ENCODE measurements around the gene CMSS1. TPM values are rescaled to one million over a fixed set of nuclear protein-coding genes. Genes with fewer than 3 reads are reported as not detected.

CMSS1 gene
- total RNA-seq, 1 experiment from 2014 or later = 64.1 TPM

DNA sequence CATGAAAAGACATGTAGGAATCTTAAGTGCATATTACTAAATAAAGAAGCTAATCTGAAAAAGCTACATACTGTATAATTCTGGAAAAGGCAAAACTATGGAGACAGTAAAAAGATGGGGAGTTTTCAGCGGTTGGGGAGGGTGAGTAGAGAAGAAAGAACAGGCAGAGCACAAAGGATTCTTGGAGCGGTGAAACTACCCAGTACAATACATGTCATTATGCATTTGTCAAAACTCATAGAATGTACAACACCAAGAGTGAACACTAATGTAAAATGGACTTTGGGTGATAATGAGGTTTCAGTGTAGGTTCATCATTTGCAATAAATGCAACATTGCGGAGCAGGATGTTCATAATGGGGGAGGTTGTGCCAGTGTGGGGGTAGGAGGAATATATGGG, 45.5 kb upstream of the CMSS1 start:
- ChIA-PET RAD21 (ENCODE audit: low non-redundant PET in 1 of 2, low total read pairs in 2 of 2, uncharacterized antibody in 2 of 2, unreplicated experiment in 2 of 2) (no interaction called here), CTCF (no interaction called here), POLR2A (no interaction called here)
- Histone ChIP-seq H3K27ac (ENCODE audit: low read depth, low read length) (no peak overlapping the region), H3K4me1 (ENCODE audit: control insufficient read depth in 1 of 2, insufficient read depth in 2 of 2, low read length in 2 of 2) (no peaks in the 10 kb centered on the region), H3K27me3 (ENCODE audit: insufficient read depth, low read length) (peaks cover 53% of the 10 kb centered on the region; the same call in 1 of the 2 replicates), H3K4me3 (replicated peaks in 1 of 2; ENCODE audit: low read depth in 1 of 2, low read length in 2 of 2) (no peak overlapping the region), H3K79me2 (ENCODE audit: insufficient read depth, low read length) (no peaks in the 10 kb centered on the region), H3K9me3 (ENCODE audit: control insufficient read depth in 1 of 2, insufficient read depth in 1 of 2, low read depth in 1 of 2, low read length in 2 of 2) (no peaks in the 10 kb centered on the region), H4K20me1 (ENCODE audit: insufficient read depth) (no peaks in the 10 kb centered on the region), H2AFZ (ENCODE audit: low read depth, low read length, poor library complexity, severe bottlenecking) (no peak overlapping the region), H3K9me2 (ENCODE audit: insufficient read depth) (no peaks in the 10 kb centered on the region), H3K9ac (ENCODE audit: low read length) (no peak overlapping the region), H3K4me2 (ENCODE audit: low read length) (no peak overlapping the region), H3K36me3 (ENCODE audit: control insufficient read depth in 1 of 2, insufficient read depth in 2 of 2, low read length in 2 of 2) (no peaks in the 10 kb centered on the region)
- no peak for DNase-seq (ENCODE audit: low read depth, low spot score)
- ATAC-seq = no peak
- no TSS peak for BruUV-seq (replicated peaks)
- intact Hi-C loops (cut with micrococcal nuclease) = no loop called here
- TF ChIP-seq EGR1 (IDR thresholded peaks at IDR 0.05; ENCODE audit: low read depth) = no peak
- TF ChIP-seq ZFX (IDR thresholded peaks at IDR 0.05) = no peak

DNA sequence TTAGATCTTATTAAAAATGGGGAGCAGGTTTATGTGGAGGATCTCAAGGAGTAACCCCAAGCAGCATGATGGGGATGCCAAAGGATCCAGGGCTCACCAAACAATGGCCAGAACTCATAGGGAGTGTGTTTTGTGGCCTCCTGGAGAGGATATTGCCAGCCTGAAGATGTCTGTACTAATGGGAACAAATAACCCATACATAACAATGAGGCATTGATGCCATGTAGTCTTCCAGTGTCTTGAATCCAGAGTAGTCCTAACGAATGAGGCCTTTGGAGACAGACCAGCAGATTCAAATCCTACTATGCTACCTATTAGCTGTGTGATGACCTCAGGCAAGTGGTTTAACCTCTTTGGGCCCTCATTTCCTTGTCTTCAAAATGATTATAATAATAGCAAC, 45.0 kb upstream of the CMSS1 start:
- no peak overlapping the region for H3K4me3 ChIP-seq (replicated peaks in 1 of 2; ENCODE audit: low read depth in 1 of 2, low read length in 2 of 2)
- ChIA-PET POLR2A (no interaction called here), RAD21 (ENCODE audit: low non-redundant PET in 1 of 2, low total read pairs in 2 of 2, uncharacterized antibody in 2 of 2, unreplicated experiment in 2 of 2) (no interaction called here), CTCF (no interaction called here)
- intact Hi-C loops (cut with micrococcal nuclease) = no loop called here
- H3K4me1 ChIP-seq (ENCODE audit: control insufficient read depth in 1 of 2, insufficient read depth in 2 of 2, low read length in 2 of 2) = no peaks in the 10 kb centered on the region
- H3K4me2 ChIP-seq (ENCODE audit: low read length) = no peak overlapping the region
- no peaks in the 10 kb centered on the region for H3K9me2 ChIP-seq (ENCODE audit: insufficient read depth)
- ATAC-seq (no peak), DNase-seq (ENCODE audit: low read depth, low spot score) (no peak)
- H3K27me3 ChIP-seq (ENCODE audit: insufficient read depth, low read length) = peaks cover 51% of the 10 kb centered on the region; the same call in 1 of the 2 replicates
- no peak overlapping the region for H2AFZ ChIP-seq (ENCODE audit: low read depth, low read length, poor library complexity, severe bottlenecking)
- no TSS peak for BruUV-seq (replicated peaks)
- no peak overlapping the region for H3K9ac ChIP-seq (ENCODE audit: low read length)
- no peak overlapping the region for H3K27ac ChIP-seq (ENCODE audit: low read depth, low read length)
- no peaks in the 10 kb centered on the region for H3K36me3 ChIP-seq (ENCODE audit: control insufficient read depth in 1 of 2, insufficient read depth in 2 of 2, low read length in 2 of 2)
- no peaks in the 10 kb centered on the region for H4K20me1 ChIP-seq (ENCODE audit: insufficient read depth)
- TF ChIP-seq SIN3A (IDR thresholded peaks at IDR 0.05; ENCODE audit: low read depth) (no peak), EZH2phosphoT487 (IDR thresholded peaks at IDR 0.05; ENCODE audit: borderline replicate concordance) (no peak), JUND (IDR thresholded peaks at IDR 0.05) (no peak), POLR2A (IDR thresholded peaks at IDR 0.05; ENCODE audit: borderline replicate concordance, extremely low read depth, insufficient read depth, insufficient read length) (no peak), FOSL1 (IDR thresholded peaks at IDR 0.05; ENCODE audit: low read depth) (no peak), TCF7L2 (IDR thresholded peaks at IDR 0.05; ENCODE audit: borderline replicate concordance, extremely low read depth, insufficient read depth, insufficient read length) (no peak)
- TF ChIP-seq, protein P1, sequence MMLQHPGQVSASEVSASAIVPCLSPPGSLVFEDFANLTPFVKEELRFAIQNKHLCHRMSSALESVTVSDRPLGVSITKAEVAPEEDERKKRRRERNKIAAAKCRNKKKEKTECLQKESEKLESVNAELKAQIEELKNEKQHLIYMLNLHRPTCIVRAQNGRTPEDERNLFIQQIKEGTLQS (IDR thresholded peaks at IDR 0.05) = no peak
- no peaks in the 10 kb centered on the region for H3K79me2 ChIP-seq (ENCODE audit: insufficient read depth, low read length)
- no peaks in the 10 kb centered on the region for H3K9me3 ChIP-seq (ENCODE audit: control insufficient read depth in 1 of 2, insufficient read depth in 1 of 2, low read depth in 1 of 2, low read length in 2 of 2)
